ENCODE measurements around the gene GRIN2B. TPM values are rescaled to one million over a fixed set of nuclear protein-coding genes. Genes with fewer than 3 reads are reported as not detected.

The GRIN2B gene
- polyA plus RNA-seq, 1 of the 3 experiments (the other 2 are of a cell fraction): not detected

DNA sequence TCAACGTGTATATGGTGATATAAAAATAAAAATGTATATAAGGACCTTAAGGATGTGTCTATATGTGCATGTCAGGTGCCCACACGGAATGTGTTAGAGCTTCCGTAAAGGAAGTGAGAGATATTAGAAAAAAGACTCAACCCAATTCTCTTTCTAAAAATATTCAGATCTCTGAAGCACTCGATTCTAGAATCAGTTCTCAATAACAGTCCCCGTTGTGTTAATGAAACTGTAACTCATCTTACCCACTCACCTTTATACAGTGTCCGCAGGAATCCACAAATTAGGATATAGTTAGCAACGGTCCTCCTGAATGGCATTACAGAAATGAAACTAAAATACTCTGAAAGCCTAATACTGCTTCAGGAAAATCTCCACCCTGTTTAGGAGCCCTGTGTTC, 29.3 kb downstream of the GRIN2B start:
- no peak overlapping the region for H3K27ac ChIP-seq (ENCODE audit: low read depth in 2 of 2, low read length in 1 of 2)
- WGBS (ENCODE audit: low lambda C conversion rate): 28% methylated on average over 7 of the region's 7 CpGs
- H3F3A ChIP-seq (replicated peaks; ENCODE audit: insufficient read depth): no peaks in the 10 kb centered on the region
- no peaks in the 10 kb centered on the region for H3K79me2 ChIP-seq (ENCODE audit: insufficient read depth)
- DNase-seq: no peak
- no peak overlapping the region for H3K4me3 ChIP-seq (ENCODE audit: low read depth in 2 of 2, low read length in 1 of 2)
- TF ChIP-seq CHD2 (IDR thresholded peaks at IDR 0.05; ENCODE audit: low read length, partially characterized antibody) (no peak), RXRA (IDR thresholded peaks at IDR 0.05; ENCODE audit: borderline replicate concordance, low read depth) (no peak), SIN3A (IDR thresholded peaks at IDR 0.05; ENCODE audit: borderline replicate concordance, low read depth, low read length) (no peak), YY1 (IDR thresholded peaks at IDR 0.05; ENCODE audit: low read depth) (no peak), MEF2A (IDR thresholded peaks at IDR 0.05; ENCODE audit: borderline replicate concordance, low read depth) (no peak), EP300 (IDR thresholded peaks at IDR 0.05; ENCODE audit: borderline replicate concordance in 1 of 2, low read depth in 1 of 2, low read length in 1 of 2) (no peak), TAF1 (IDR thresholded peaks at IDR 0.05; ENCODE audit: borderline replicate concordance, low read depth, low read length) (no peak), FOXJ3 (CRISPR knock-in tag; IDR thresholded peaks at IDR 0.05) (no peak), TCF12 (IDR thresholded peaks at IDR 0.05) (no peak), MXI1 (IDR thresholded peaks at IDR 0.05; ENCODE audit: low read depth, low read length) (no peak), RCOR1 (IDR thresholded peaks at IDR 0.05; ENCODE audit: low read length) (no peak), RFX5 (IDR thresholded peaks at IDR 0.05; ENCODE audit: low read length) (no peak), USF2 (IDR thresholded peaks at IDR 0.05; ENCODE audit: borderline replicate concordance, low read depth, low read length) (no peak), FOSL2 (IDR thresholded peaks at IDR 0.05; ENCODE audit: borderline replicate concordance, low read depth) (no peak), EZH2phosphoT487 (IDR thresholded peaks at IDR 0.05; ENCODE audit: borderline replicate concordance, low read depth) (no peak), POLR2AphosphoS5 (IDR thresholded peaks at IDR 0.05; ENCODE audit: low read depth, low read length) (no peak), RAD21 (IDR thresholded peaks at IDR 0.05; ENCODE audit: low read length) (no peak)
- TF ChIP-seq, protein P1, sequence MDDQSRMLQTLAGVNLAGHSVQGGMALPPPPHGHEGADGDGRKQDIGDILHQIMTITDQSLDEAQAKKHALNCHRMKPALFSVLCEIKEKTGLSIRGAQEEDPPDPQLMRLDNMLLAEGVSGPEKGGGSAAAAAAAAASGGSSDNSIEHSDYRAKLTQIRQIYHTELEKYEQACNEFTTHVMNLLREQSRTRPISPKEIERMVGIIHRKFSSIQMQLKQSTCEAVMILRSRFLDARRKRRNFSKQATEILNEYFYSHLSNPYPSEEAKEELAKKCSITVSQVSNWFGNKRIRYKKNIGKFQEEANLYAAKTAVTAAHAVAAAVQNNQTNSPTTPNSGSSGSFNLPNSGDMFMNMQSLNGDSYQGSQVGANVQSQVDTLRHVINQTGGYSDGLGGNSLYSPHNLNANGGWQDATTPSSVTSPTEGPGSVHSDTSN (IDR thresholded peaks at IDR 0.05): no peak
- TF ChIP-seq, protein P2, sequence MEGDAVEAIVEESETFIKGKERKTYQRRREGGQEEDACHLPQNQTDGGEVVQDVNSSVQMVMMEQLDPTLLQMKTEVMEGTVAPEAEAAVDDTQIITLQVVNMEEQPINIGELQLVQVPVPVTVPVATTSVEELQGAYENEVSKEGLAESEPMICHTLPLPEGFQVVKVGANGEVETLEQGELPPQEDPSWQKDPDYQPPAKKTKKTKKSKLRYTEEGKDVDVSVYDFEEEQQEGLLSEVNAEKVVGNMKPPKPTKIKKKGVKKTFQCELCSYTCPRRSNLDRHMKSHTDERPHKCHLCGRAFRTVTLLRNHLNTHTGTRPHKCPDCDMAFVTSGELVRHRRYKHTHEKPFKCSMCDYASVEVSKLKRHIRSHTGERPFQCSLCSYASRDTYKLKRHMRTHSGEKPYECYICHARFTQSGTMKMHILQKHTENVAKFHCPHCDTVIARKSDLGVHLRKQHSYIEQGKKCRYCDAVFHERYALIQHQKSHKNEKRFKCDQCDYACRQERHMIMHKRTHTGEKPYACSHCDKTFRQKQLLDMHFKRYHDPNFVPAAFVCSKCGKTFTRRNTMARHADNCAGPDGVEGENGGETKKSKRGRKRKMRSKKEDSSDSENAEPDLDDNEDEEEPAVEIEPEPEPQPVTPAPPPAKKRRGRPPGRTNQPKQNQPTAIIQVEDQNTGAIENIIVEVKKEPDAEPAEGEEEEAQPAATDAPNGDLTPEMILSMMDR (IDR thresholded peaks at IDR 0.05): no peak
- H3K27me3 ChIP-seq (ENCODE audit: insufficient read depth): peaks cover 13% of the 10 kb centered on the region; the same call in 1 of the 2 replicates
- no peaks in the 10 kb centered on the region for H3K9me2 ChIP-seq
- H3K4me2 ChIP-seq: no peak overlapping the region
- no peaks in the 10 kb centered on the region for H3K4me1 ChIP-seq (ENCODE audit: control insufficient read depth in 1 of 2, insufficient read depth in 2 of 2, low read depth in 1 of 2, low read length in 1 of 2)
- no peaks in the 10 kb centered on the region for H3K9me3 ChIP-seq
- no peak overlapping the region for H3K9ac ChIP-seq
- H2AFZ ChIP-seq (ENCODE audit: low read depth): 0 out of 2 replicates have a peak overlapping the region, but pooled peaks have one; percentile 8
- H3K36me3 ChIP-seq (replicated peaks in 1 of 2; ENCODE audit: control insufficient read depth in 1 of 2, insufficient read depth in 2 of 2, low read length in 1 of 2): no peaks in the 10 kb centered on the region
- ChIA-PET POLR2A (no interaction called here), CTCF (no interaction called here)
- no peaks in the 10 kb centered on the region for H4K20me1 ChIP-seq (ENCODE audit: insufficient read depth)
